Activated naive CD4-positive, alpha-beta T cell treated with anti-CD3 and anti-CD28 coated beads, Interleukin-2, amount 10 ng/mL, durations not matched to agents 7 days and 5 days (primary cell): ENCODE data around the gene KRT16.
A peak's percentile ranks its signal among the peaks of the same experiment; 100 is the strongest.
"Not testable (repeated sequence)": the region's sequence is repeated elsewhere in the genome, so short reads cannot be mapped to it uniquely, and the experiment has no call there.

Source experiments
- CTCF ChIA-PET: fragments of 350-600 bp; sonication (Branson Sonifier 250); formaldehyde crosslinking; loops from one replicate; lab custom pipeline; 2021; ENCODE audit warnings: antibody characterized with exemption; lab: Charles Lee
- DNase-seq: peaks from one replicate; pipeline ENCODE4 v3.0.0-alpha.2; 2020
- H3K27ac Mint-ChIP-seq: one replicate; pipeline ENCODE4 v1.8.0; 2021; ENCODE audit warnings: mild to moderate bottlenecking, moderate library complexity, mixed read lengths
- H3K27me3 Mint-ChIP-seq: one replicate; pipeline ENCODE4 v1.8.0; 2021; ENCODE audit warnings: mild to moderate bottlenecking, mixed read lengths
- H3K36me3 Mint-ChIP-seq: one replicate; pipeline ENCODE4 v1.8.0; 2021; ENCODE audit warnings: mixed read lengths
- H3K4me1 Mint-ChIP-seq: one replicate; pipeline ENCODE4 v1.8.0; 2021; ENCODE audit warnings: mixed read lengths
- H3K4me3 Mint-ChIP-seq: one replicate; pipeline ENCODE4 v1.8.0; 2021; ENCODE audit warnings: mild to moderate bottlenecking, moderate library complexity, mixed read lengths
- H3K9me3 Mint-ChIP-seq: one replicate; pipeline ENCODE4 v1.8.0; 2021; ENCODE audit warnings: mixed read lengths

KRT16 gene

DNA sequence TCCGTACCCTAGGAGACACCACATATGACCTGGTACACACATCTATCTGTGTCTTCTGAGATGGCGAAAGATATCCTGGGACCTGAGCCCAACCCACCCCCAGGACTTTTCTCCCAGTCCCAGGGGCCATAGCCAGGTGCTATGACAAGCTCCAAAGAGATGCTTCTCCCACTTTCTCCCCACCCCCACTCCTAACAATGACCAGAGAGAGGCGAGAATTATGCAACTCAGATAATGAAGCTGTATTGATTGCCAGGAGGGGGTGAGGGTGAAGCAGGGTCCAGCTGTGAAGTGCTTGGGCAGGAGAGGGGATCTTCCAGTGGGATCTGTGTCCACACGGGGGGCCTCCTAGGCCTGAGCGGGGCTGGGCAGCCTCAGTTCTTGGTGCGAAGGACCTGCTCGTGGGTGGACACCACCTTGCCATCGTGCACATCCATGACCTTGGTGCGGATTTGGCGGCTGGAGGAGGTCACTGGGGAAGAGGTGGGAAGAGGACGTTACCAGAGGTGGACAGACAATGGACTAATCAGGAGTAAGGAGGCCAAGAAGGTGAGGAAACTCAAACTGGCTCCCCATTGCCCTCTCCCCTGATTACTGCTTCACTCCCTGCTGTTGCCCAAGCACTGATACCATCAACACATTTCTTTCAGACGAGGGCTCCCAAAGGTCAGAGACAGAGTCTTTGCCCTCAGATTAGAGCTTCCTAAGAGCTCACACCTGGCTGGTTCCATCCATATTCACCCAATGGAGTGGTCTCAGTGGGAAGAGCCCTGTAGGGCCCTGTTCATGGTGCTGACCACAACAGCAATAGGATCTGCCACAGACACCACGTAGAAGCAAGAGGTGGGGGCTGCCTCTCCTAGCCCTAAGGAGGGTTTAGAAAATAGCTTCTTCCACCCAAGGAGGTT lies 30.3 kb downstream of the KRT16 start:
- not testable (repeated sequence) for H3K27ac Mint-ChIP-seq, DNase-seq, H3K9me3 Mint-ChIP-seq, H3K36me3 Mint-ChIP-seq, H3K4me3 Mint-ChIP-seq, H3K4me1 Mint-ChIP-seq
- peaks cover 65% of the 10 kb centered on the region for H3K27me3 Mint-ChIP-seq
- CTCF ChIA-PET = interaction anchor here (1.4 to 3.4 kb wide), 3 partner anchors 10 to 81 kb away, joined by 4 to 18 read pairs (median 10); partner anchors contain the start of gene KRT9

DNA sequence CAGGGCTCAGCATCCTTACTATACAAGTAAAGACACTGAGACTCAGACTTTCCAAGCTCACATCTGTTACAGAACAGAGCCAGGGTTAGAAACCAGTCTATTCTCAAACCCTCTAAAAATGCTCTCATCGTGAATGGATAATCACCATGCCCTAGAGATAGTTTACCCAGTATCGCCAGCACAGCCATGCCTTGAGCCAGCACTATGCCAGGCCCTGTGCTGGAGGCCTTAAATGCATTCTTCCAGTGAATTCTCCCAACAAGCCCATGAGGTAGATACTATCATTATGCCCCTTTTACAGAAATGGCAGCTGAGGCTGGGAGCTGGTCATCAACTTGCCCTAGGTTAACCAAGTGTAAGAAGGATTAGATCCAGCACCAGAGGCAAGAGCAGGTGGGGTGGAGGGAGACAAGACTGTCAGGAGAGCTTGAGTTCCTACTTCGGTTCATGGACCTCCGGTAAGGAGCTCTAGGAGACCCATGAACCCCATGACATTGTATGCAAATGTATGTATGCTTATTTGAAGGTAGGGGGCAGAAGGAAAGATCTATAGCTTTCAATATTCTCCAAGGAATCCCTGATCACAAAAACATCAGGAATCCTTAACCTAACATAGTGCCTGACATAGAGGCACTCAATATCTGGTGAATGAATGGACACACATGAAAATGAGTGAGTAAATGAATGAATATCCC lies 31.1 kb downstream of the KRT16 start:
- H3K27me3 Mint-ChIP-seq = peaks cover 71% of the 10 kb centered on the region
- no peak overlapping the region for H3K27ac Mint-ChIP-seq
- no peaks in the 10 kb centered on the region for H3K9me3 Mint-ChIP-seq
- CTCF ChIA-PET = interaction anchor here (0.7 to 3.4 kb wide), 4 partner anchors 9 to 81 kb away, joined by 3 to 18 read pairs (median 7); partner anchors contain the start of gene KRT9
- no peak overlapping the region for H3K4me3 Mint-ChIP-seq
- H3K4me1 Mint-ChIP-seq = no peaks in the 10 kb centered on the region
- DNase-seq = no peak
- H3K36me3 Mint-ChIP-seq = no peaks in the 10 kb centered on the region

DNA sequence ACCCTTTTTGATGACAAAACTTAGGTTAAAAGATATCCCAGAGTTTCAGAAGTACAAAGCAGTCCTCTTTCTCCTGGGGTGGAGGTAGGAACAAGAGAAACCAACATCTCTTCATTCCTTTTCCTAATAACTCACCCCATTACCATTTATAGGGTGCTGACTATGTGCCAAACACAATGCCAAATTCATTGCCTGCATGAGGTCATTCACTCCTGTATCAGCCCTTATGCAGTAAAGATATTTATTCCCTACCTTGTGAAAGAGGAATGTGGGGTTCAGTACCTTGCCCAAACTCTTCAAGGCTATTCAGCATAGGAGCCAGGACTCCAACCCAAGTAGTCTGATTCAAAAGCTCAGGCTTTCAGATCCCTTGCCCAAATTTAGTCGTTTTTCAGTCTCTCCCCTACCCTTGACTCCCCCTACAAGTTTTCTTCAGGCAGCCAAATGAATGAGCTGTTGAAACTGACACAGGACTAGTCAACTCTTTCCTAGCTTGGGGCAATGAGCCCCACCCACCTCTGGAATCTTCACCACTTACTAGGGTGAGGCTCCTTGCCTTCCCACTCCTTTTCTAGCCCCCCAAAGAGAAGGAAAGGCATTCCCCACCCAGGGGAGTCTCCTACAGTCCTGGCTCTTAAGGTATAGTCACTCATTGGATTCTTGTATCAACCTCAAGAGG lies 31.7 kb downstream of the KRT16 start:
- CTCF ChIA-PET = interaction anchor here (0.7 to 3.4 kb wide), 4 partner anchors 9 to 82 kb away, joined by 3 to 18 read pairs (median 7); partner anchors contain the start of gene KRT9
- H3K27ac Mint-ChIP-seq = no peak overlapping the region
- H3K27me3 Mint-ChIP-seq = peaks cover 78% of the 10 kb centered on the region
- no peaks in the 10 kb centered on the region for H3K4me1 Mint-ChIP-seq
- H3K4me3 Mint-ChIP-seq = no peak overlapping the region
- no peaks in the 10 kb centered on the region for H3K36me3 Mint-ChIP-seq
- no peaks in the 10 kb centered on the region for H3K9me3 Mint-ChIP-seq
- no peak for DNase-seq

DNA sequence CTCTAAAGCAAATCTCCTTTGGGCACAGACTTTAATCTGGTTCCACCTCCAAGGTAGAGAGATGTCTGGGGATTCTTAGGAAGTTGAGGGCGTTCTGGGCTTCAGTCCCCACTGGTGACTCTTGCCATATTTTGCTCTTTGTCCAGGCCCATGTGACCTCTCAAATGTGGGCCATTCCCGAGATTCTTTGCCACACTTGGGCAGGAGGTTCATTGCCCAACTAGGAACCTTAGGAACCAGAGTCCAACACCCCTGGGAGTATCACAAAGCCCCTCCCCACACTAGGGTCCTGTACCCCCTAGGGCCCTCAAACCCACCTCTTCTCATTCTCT lies 32.4 kb downstream of the KRT16 start:
- Mint-ChIP-seq H3K27me3 (peaks cover 83% of the 10 kb centered on the region), H3K4me1 (no peaks in the 10 kb centered on the region), H3K9me3 (no peaks in the 10 kb centered on the region), H3K4me3 (no peak overlapping the region), H3K27ac (no peak overlapping the region), H3K36me3 (no peaks in the 10 kb centered on the region)
- DNase-seq = no peak
- CTCF ChIA-PET = interaction anchor here (0.8 to 2.4 kb wide), 6 partner anchors 9 to 84 kb away, joined by 3 to 10 read pairs (median 6); no protein-coding TSS in a partner anchor

DNA sequence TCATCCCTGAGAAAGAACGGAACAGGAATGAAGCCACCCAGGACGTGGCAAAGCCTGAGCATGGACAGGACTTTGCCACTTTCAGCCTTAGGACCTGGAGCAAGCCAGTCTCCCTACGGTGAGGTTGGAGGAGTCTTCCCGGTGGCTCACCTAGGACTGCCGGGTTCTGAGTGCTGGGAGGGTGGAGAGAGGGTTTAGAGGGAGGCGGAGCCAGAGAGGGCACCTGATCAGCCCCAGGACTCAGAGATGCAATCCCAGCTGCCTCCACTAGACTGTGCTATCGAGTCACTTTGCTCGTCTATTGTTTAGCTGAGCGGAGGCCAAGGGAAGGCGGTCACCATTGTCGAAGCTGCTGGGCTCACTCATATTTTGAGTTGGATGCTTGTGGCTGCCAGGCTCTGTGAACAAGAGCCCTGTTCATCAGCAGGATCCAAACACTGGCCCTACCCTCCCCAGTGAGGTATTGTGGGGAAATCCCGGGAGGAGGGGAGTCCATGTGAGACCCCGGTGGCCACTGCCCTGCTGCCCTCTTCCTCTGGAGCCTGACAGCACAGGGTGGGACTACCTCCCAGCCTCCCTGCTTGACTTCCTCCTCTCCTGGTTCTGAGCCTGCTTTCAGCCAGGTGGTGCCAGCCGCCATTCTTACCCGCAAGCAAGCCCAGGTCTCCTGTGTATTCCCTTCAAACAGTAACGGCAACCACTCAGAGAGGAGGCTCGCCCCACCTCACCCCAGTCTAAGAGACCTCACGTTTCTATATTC lies 32.9 kb downstream of the KRT16 start:
- Mint-ChIP-seq H3K9me3 (no peaks in the 10 kb centered on the region), H3K4me1 (no peaks in the 10 kb centered on the region), H3K4me3 (no peak overlapping the region), H3K27ac (no peak overlapping the region), H3K36me3 (no peaks in the 10 kb centered on the region), H3K27me3 (peaks cover 80% of the 10 kb centered on the region)
- CTCF ChIA-PET = interaction anchor here (0.8 to 2.0 kb wide), 7 partner anchors 8 to 84 kb away, joined by 3 to 10 read pairs (median 5); no protein-coding TSS in a partner anchor
- DNase-seq = peak; percentile 85

DNA sequence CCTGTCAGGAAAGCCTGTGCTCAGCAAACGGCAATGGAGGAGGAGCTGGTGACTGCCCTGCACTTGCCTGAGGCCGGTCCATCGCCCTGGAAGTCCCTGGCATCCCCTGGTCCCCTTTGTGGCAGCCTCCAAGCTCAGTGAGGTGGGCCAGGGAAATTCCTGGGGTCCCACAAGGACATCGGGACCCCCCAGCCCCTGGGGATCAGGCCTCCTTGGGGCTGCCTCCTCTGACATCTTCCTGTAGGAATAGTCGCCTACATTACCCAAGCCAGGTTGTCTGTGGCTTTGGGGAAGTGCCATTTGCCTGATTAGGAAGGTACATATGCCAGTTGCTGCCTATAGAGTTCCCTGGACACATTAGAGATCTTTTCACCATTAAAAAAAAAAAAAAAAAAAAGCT lies 33.6 kb downstream of the KRT16 start:
- Mint-ChIP-seq H3K4me3 (no peak overlapping the region), H3K36me3 (no peaks in the 10 kb centered on the region), H3K9me3 (no peaks in the 10 kb centered on the region), H3K27me3 (peaks cover 75% of the 10 kb centered on the region), H3K4me1 (no peaks in the 10 kb centered on the region), H3K27ac (no peak overlapping the region)
- DNase-seq = no peak
- CTCF ChIA-PET = interaction anchor here (1.0 to 2.0 kb wide), 6 partner anchors 9 to 85 kb away, joined by 3 to 10 read pairs (median 5); no protein-coding TSS in a partner anchor

DNA sequence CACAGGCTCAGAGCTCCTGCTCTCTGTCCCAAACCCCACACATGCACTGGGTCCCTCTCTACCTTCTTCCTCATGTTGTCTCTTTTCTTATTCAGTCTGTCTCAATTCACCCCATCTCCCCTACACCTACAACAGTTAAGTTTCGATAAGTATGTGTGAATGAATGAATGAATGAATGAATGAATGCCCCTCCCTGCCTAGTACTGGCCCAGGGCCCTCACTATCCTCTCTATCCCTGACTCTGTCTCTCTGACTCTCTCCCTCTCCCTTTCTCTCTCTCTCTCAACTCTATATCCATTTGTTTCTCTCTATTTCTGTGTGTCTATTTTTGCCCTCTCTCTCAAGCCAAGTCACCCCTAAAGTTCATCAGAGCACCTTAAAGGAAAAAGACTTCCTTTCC lies 34.0 kb downstream of the KRT16 start:
- Mint-ChIP-seq H3K4me3 (no peak overlapping the region), H3K9me3 (no peaks in the 10 kb centered on the region), H3K36me3 (no peaks in the 10 kb centered on the region), H3K27me3 (peaks cover 71% of the 10 kb centered on the region), H3K27ac (no peak overlapping the region), H3K4me1 (no peaks in the 10 kb centered on the region)
- no peak for DNase-seq
- CTCF ChIA-PET = interaction anchor here (1.0 to 2.0 kb wide), 4 partner anchors 9 to 84 kb away, joined by 3 to 10 read pairs (median 6); no protein-coding TSS in a partner anchor

DNA sequence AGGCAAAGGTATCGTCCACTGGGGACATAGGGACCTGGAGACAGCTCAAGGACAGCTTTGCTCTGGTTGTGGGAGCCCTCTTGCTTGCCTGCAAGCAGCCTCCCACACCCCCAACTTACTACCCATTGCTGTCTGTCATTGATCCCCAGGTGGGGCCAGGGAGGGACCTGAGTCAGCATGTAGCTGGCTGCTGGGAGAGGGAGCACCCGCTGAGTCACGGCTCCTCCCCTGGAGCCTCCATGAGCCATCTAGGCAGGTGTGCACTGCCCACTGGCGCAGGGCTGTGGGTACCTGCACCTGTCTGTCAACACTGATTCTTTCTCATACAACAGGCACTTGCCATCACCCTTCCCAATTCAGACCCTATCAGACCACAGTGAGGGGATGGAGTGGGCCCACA lies 35.8 kb downstream of the KRT16 start:
- H3K4me3 Mint-ChIP-seq, H3K4me1 Mint-ChIP-seq, H3K27ac Mint-ChIP-seq, H3K36me3 Mint-ChIP-seq, DNase-seq, H3K9me3 Mint-ChIP-seq, CTCF ChIA-PET: not testable (repeated sequence)
- H3K27me3 Mint-ChIP-seq = peaks cover 66% of the 10 kb centered on the region

DNA sequence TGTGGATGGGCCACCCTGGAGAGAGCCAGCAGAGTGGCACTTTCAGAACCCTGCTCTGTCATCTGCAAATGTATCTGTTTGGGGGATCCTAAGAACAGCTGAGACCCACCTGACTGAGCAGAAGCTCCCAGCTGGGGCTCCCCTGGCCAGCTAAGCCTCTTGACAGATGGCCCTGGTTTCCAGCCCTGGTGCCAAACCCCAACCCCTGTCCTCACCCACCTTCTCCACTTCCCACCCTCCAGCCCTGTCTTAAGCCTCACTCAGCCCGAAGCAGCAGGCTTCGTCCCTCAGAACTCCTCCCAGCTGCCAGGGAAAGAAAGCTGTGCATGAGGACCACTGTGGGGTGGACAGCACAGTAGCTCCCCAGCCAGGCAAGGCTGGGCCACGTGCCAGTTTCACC lies 37.2 kb downstream of the KRT16 start:
- Mint-ChIP-seq H3K4me3 (no peak overlapping the region), H3K27ac (no peak overlapping the region), H3K4me1 (no peaks in the 10 kb centered on the region), H3K9me3 (no peaks in the 10 kb centered on the region), H3K27me3 (peaks cover 65% of the 10 kb centered on the region), H3K36me3 (no peaks in the 10 kb centered on the region)
- no peak for DNase-seq
- CTCF ChIA-PET = no interaction called here

DNA sequence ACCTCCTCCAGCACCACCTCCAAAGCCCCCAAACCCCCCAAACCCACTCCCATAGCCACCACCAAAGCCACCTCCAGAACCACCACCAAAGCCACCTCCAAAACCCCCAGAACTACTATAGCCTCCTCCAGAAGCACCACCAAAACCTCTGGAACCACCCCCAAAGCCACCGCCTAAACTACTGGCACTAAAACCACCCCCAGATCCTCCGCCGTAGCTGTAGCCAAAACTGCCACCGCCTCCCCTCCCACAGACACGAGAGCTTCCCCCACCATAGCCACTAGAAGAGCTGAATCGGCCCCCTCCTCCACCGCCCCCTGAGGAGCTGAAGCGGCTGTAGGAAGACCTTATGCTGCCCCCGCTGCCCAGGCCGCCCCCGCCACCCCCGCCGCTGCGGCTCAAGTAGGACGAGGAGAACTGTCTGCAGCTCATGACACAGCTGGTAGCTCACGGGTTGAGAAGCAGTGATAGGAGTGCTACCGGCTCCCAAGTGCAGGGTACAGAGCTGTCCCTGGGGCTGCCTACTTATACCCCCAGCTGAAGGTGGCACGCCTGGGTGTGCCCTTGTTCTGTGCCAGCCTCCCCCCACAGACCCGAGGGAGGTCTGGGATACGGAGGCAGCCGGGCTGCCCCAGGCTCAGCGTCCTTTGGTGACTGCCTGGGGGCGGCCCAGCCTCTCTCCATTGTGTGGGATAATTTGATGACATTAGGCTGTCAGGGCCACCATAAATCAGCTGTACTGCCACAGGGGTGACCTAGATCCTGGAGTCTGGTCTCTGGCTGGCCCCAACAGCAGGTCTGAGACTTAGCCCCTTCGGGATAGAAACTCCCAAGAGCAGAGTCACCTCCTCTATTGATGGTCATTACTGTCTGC lies 40.8 kb downstream of the KRT16 start, which contains the start of gene KRT9:
TSS of gene KRT9 (minus strand) at position 499 of the 874 bp plus-strand sequence. CDS start at position 432, 67 bp downstream.
- peaks cover 61% of the 10 kb centered on the region for H3K27me3 Mint-ChIP-seq
- H3K4me1 Mint-ChIP-seq = peaks cover 8% of the 10 kb centered on the region
- CTCF ChIA-PET = interaction anchor here (1.2 to 1.6 kb wide), 3 partner anchors 8 to 23 kb away, joined by 3 to 6 read pairs (median 4); no protein-coding TSS in a partner anchor
- DNase-seq = no peak
- peaks cover 4% of the 10 kb centered on the region for H3K36me3 Mint-ChIP-seq
- no peak within 1 kb of the TSS for H3K27ac Mint-ChIP-seq
- no peak within 1 kb of the TSS for H3K4me3 Mint-ChIP-seq
- peaks cover 20% of the 10 kb centered on the region for H3K9me3 Mint-ChIP-seq

DNA sequence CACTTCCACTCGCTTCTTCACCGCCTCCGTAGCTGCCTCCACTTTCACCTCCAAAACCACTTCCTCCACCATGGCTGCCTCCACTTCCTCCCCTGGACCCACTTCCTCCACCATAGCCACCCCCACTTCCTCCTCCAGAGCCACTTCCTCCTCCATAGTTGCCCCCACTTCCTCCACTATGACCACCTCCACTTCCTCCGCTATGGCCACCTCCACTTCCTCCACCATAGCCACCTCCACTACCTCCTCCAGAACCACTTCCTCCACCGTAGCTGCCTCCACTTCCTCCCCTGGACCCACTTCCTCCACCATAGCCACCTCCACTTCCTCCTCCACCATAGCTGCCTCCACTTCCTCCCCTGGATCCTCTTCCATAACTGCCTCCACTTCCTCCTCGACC lies 45.2 kb downstream of the KRT16 start:
- Mint-ChIP-seq H3K27me3 (peaks cover 57% of the 10 kb centered on the region), H3K4me1 (peaks cover 8% of the 10 kb centered on the region), H3K27ac (peak overlapping the region; percentile 76), H3K9me3 (peaks cover 23% of the 10 kb centered on the region), H3K36me3 (peaks cover 4% of the 10 kb centered on the region), H3K4me3 (no peak overlapping the region)
- CTCF ChIA-PET = interaction anchor here (2.1 kb wide), 1 partner anchor 19 kb away, joined by 9 read pairs; no protein-coding TSS in a partner anchor
- no peak for DNase-seq

DNA sequence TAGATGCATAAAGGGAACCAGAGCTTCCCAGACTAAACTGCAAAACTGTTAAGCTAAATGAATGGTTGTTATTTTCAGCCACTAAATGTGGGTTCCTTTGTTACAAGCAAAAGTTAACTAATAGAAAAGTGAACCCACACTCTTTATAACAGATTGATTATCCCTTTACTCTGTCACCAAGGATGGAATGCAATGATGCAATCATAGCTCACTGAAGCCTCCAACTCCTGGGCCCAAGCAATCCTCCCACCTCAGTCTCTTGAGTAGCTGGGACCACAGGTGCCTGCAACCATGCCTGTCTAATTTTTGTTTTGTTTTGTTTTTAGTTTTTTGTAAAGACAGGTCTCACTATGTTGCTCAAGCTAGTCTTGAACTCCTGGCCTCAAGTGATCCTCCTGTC lies 47.2 kb downstream of the KRT16 start:
- no peak overlapping the region for H3K27ac Mint-ChIP-seq
- H3K27me3 Mint-ChIP-seq = peaks cover 58% of the 10 kb centered on the region
- peaks cover 4% of the 10 kb centered on the region for H3K36me3 Mint-ChIP-seq
- DNase-seq = no peak
- H3K4me1 Mint-ChIP-seq = peaks cover 8% of the 10 kb centered on the region
- H3K4me3 Mint-ChIP-seq = no peak overlapping the region
- CTCF ChIA-PET = interaction anchor here (2.3 kb wide), 1 partner anchor 16 kb away, joined by 11 read pairs; no protein-coding TSS in a partner anchor
- peaks cover 23% of the 10 kb centered on the region for H3K9me3 Mint-ChIP-seq
